ENCODE data around the gene CYLD.

DNA sequence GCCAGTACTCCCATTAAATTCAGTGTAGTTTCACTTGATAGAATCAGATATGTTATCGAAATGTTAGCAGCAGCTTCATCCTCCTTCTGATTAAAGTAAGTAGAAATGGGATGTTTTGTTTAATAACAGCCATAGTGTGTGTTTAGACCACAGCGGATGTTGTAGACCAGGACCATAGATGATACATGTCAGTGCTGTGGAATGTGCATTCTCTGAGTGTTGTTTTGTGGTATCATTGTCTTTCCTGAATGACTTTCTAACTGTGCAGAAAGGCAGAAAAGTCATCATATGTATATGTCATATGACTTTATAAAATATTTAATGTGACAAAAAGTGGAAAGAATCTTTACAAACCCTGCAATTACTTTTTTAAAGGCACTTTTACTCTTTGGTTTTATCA lies 55.6 kb downstream of the CYLD start:
- no peak for TF ChIP-seq CTCF (IDR thresholded peaks at IDR 0.05)
- TF ChIP-seq POLR2AphosphoS5 (IDR thresholded peaks at IDR 0.05; ENCODE audit: low read depth, low read length): no peak

Data from Panc1 (cell line).